ENCODE measurements around the gene ELP6.
"Not testable (repeated sequence)": the region's sequence is repeated elsewhere in the genome, so short reads cannot be mapped to it uniquely, and the experiment has no call there.

The ELP6 gene

DNA sequence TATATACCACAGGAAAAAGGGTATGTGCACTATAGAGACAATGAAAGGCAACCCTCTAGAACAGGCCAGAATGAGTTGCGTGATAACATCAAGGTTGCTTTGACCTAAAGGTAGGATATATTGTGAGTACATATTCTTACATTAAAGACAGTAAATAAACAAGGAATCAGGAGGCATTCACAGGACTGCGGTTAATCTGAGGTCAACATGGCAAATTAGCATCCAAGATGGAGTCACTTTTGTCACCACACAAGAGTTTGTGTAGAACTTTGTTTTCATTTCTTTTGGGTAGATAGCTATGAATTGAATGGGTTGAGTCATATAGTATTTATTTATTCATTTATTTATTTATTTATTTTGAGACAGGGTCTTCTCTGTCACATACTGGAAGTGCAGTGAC, 26.2 kb downstream of the ELP6 start:
- H3K4me3 ChIP-seq (ENCODE audit: low read depth, low read length), result no peak overlapping the region
- TF ChIP-seq, protein P1, sequence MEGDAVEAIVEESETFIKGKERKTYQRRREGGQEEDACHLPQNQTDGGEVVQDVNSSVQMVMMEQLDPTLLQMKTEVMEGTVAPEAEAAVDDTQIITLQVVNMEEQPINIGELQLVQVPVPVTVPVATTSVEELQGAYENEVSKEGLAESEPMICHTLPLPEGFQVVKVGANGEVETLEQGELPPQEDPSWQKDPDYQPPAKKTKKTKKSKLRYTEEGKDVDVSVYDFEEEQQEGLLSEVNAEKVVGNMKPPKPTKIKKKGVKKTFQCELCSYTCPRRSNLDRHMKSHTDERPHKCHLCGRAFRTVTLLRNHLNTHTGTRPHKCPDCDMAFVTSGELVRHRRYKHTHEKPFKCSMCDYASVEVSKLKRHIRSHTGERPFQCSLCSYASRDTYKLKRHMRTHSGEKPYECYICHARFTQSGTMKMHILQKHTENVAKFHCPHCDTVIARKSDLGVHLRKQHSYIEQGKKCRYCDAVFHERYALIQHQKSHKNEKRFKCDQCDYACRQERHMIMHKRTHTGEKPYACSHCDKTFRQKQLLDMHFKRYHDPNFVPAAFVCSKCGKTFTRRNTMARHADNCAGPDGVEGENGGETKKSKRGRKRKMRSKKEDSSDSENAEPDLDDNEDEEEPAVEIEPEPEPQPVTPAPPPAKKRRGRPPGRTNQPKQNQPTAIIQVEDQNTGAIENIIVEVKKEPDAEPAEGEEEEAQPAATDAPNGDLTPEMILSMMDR (IDR thresholded peaks at IDR 0.05; ENCODE audit: low read depth, low read length, missing control alignments), result no peak
- H3K36me3 ChIP-seq (replicated peaks), result no peaks in the 10 kb centered on the region
- H3K27ac ChIP-seq, result no peak overlapping the region
- no peaks in the 10 kb centered on the region for H3K27me3 ChIP-seq (replicated peaks)
- in situ Hi-C loops (cut with HindIII; ENCODE audit: low pct_ligation_motif_present, low sequenced_read_pairs), result no loop called here
- DNase-seq, result no peak

DNA sequence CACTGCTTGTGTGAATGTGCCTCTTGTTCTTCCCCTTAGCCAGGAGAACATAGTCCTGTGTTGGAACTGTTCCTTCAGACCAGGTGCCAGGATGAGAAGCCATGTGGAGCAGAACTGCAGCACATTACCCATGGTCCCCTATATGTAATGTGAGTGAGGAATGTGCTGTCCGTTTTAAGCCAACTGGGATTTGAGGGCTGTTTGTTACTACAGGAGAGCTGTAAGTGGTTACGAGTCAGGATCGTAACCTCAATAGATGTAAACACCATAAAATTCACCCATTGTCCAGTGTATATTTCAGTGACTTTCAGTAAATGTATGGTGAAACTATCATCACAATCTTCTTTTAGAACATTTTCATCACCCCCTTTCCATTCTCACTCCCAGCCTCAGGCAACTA, 27.7 kb downstream of the ELP6 start:
- Histone ChIP-seq H3K27me3 (replicated peaks) (no peaks in the 10 kb centered on the region), H3K27ac (no peak overlapping the region), H3K4me3 (ENCODE audit: low read depth, low read length) (no peak overlapping the region), H3K36me3 (replicated peaks) (no peaks in the 10 kb centered on the region)
- no peak for DNase-seq
- TF ChIP-seq, protein P1 (IDR thresholded peaks at IDR 0.05; ENCODE audit: low read depth, low read length, missing control alignments), result no peak
- in situ Hi-C loops (cut with HindIII; ENCODE audit: low pct_ligation_motif_present, low sequenced_read_pairs), result no loop called here

DNA sequence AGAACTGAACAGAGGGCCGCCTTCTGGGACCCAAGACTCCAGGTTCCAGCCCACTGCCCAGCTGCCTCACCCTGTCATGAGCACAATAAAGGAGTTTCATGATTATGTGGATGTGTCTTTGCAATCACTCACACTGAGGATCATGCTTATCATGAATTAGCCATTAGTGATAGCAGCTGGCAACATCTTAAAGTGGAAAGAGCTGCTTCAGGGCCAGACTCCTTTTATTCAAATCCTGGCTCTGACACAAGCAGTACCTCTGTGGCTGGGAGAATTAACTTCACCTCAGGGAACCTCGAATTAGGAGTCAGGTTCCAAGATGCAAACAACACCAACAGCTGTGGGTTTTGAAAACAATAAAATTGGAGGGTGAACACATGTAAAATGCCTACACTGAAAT, 31.1 kb downstream of the ELP6 start:
- TF ChIP-seq, protein P1 (IDR thresholded peaks at IDR 0.05; ENCODE audit: low read depth, low read length, missing control alignments), result no peak
- in situ Hi-C loops (cut with HindIII; ENCODE audit: low pct_ligation_motif_present, low sequenced_read_pairs), result no loop called here
- Histone ChIP-seq H3K27ac (no peak overlapping the region), H3K4me3 (ENCODE audit: low read depth, low read length) (no peak overlapping the region), H3K36me3 (replicated peaks) (no peaks in the 10 kb centered on the region), H3K27me3 (replicated peaks) (no peaks in the 10 kb centered on the region)
- no peak for DNase-seq

DNA sequence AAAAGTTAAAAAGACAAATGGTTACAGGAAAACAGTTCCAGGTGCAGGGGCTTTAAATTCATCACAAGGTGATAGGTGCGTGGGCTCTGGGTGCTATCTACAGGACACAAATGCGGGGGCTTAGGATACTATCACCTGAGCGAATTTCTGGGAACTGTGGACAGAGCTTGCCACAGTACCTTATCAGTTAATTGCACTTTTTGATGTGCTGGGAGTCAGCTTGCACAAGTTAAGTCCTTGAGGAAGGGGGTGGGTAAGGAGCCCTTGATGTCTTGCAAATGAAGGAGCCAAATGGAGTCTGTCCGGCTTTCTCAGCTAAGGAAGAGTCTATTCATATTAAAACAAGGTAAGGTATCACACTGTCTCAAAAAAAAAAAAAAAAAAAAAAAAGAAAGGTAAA, 31.7 kb downstream of the ELP6 start:
- in situ Hi-C loops (cut with HindIII; ENCODE audit: low pct_ligation_motif_present, low sequenced_read_pairs); H3K27me3 ChIP-seq (replicated peaks); H3K4me3 ChIP-seq (ENCODE audit: low read depth, low read length); DNase-seq; H3K27ac ChIP-seq; H3K36me3 ChIP-seq (replicated peaks): not testable (repeated sequence)

DNA sequence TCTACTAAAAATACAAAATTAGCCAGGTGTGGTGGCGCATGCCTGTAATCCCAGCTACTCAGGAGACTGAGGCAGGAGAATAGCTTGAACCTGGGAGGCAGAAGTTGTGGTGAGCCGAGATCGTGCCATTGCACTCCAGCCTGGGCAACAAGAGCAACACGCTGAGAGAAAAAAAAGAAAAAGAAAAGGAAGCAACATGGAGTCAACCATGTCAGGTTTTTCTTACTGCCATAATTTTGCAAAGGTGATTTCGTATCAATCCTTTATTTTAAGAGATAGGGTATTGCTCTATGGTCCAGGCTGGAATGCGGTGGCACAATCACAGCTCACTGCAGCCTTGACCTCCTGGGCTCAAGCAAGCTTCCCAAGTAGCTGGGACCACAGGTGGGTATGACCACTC, 33.2 kb downstream of the ELP6 start:
- H3K4me3 ChIP-seq (ENCODE audit: low read depth, low read length); H3K27ac ChIP-seq; in situ Hi-C loops (cut with HindIII; ENCODE audit: low pct_ligation_motif_present, low sequenced_read_pairs); H3K27me3 ChIP-seq (replicated peaks); H3K36me3 ChIP-seq (replicated peaks); DNase-seq: not testable (repeated sequence)

DNA sequence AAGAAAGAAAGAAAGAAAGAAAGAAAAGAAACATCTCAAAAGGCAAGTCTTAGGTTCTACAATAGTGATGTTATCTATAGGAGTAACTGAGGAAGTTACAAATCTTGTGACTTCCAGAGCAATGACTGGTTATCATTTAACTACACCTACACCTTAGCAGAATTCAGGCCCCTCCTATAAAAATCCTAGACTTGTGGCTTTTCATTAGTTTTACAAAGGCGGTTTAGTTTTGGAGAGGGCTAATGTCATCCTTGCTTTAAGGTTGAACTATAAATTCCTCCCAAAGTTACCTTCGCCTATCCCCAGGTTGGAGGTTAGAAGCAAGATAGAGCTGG, 33.7 kb downstream of the ELP6 start:
- Histone ChIP-seq H3K4me3 (ENCODE audit: low read depth, low read length) (no peak overlapping the region), H3K36me3 (replicated peaks) (no peaks in the 10 kb centered on the region), H3K27ac (no peak overlapping the region), H3K27me3 (replicated peaks) (no peaks in the 10 kb centered on the region)
- in situ Hi-C loops (cut with HindIII; ENCODE audit: low pct_ligation_motif_present, low sequenced_read_pairs), result no loop called here
- TF ChIP-seq, protein P1 (IDR thresholded peaks at IDR 0.05; ENCODE audit: low read depth, low read length, missing control alignments), result no peak
- no peak for DNase-seq

DNA sequence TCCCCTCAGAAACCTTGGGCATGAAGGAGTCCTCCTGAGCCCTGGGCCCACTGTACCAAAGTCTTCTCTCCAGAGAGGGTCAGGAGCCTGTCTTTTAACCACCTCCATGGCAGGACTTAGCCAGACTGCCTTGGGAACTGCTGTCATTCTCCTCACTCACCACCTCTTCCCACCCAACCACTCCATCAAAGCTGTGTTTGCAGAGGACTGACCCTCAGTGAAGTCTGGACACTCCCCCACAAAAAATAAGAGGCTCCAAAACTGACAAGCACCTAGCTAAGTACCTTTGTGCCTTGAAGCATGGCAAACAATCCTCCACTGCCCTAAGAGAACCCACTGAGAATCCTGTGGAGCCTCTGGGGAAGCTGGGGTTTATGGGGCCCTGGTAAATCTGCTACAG, 35.5 kb downstream of the ELP6 start:
- Histone ChIP-seq H3K27ac (no peak overlapping the region), H3K4me3 (ENCODE audit: low read depth, low read length) (no peak overlapping the region), H3K27me3 (replicated peaks) (no peaks in the 10 kb centered on the region), H3K36me3 (replicated peaks) (no peaks in the 10 kb centered on the region)
- no peak for DNase-seq
- TF ChIP-seq, protein P1 (IDR thresholded peaks at IDR 0.05; ENCODE audit: low read depth, low read length, missing control alignments), result no peak
- in situ Hi-C loops (cut with HindIII; ENCODE audit: low pct_ligation_motif_present, low sequenced_read_pairs), result no loop called here
